Natural killer cell treated with Interleukin-12 subunit alpha and Interleukin-12 subunit beta and Interleukin-15 and Interleukin-18, amount 100 ng/mL, for 72 hours (primary cell): ENCODE data around the gene TANGO6. TPM values are rescaled to one million over a fixed set of nuclear protein-coding genes. Genes with fewer than 3 reads are reported as not detected.

Experiments used
- ATAC-seq, 2 donors: fragments of 150-1000 bp; cut with Tn5 transposase in 1 of 2; sonication (Bioruptor Pico), chemical (Tn5 transposase) in 1 of 2; 2 replicates each; pipeline ENCODE4 v1.10.0; 2021
- DNase-seq: peaks from one replicate; pipeline ENCODE4 v3.0.0; 2022; ENCODE audit warnings: low spot score
- H3K27ac Mint-ChIP-seq, 2 donors: 1 replicate in 1 of 2; 2 replicates in 1 of 2; pipeline ENCODE4 v1.8.0; 2022; ENCODE audit warnings: mixed read lengths in 2 of 2, mild to moderate bottlenecking in 1 of 2, moderate library complexity in 1 of 2
- H3K27me3 Mint-ChIP-seq, 2 donors: 1 replicate in 1 of 2; 2 replicates in 1 of 2; pipeline ENCODE4 v1.8.0; 2022; ENCODE audit warnings: mixed read lengths in 2 of 2
- H3K36me3 Mint-ChIP-seq: one replicate; pipeline ENCODE4 v1.8.0; 2022; ENCODE audit warnings: mixed read lengths
- H3K4me1 Mint-ChIP-seq, 2 donors: 1 replicate in 1 of 2; 2 replicates in 1 of 2; pipeline ENCODE4 v1.8.0; 2022; ENCODE audit warnings: low read depth in 2 of 2, mixed read lengths in 2 of 2, mild to moderate bottlenecking in 1 of 2
- H3K4me3 Mint-ChIP-seq: one replicate; pipeline ENCODE4 v1.8.0; 2022; ENCODE audit warnings: mixed read lengths
- H3K9me3 Mint-ChIP-seq: 2 replicates; pipeline ENCODE4 v1.8.0; 2022; ENCODE audit warnings: mixed read lengths
- total RNA-seq, 2 donors: library from RNA; stranded (reverse); gene quantifications; one replicate each; pipeline ENCODE4 v1.2.3, GENCODE V29; 2022

Gene TANGO6
- total RNA-seq, 2 donors from 2014 or later = 26.6 to 62.3 TPM

GRCh38 chr16:69110406-69110805, 267.1 kb downstream of the TANGO6 start:
- peaks cover 4 to 18% of the 10 kb centered on the region in 2 donors for H3K27me3 Mint-ChIP-seq

GRCh38 chr16:69111216-69111875, 268.0 kb downstream of the TANGO6 start:
- no peaks in the 10 kb centered on the region for H3K36me3 Mint-ChIP-seq
- H3K27ac Mint-ChIP-seq = no peak overlapping the region
- no peak for DNase-seq
- H3K4me1 Mint-ChIP-seq = peaks cover 0 to 8% of the 10 kb centered on the region in 2 donors
- no peaks in the 10 kb centered on the region for H3K9me3 Mint-ChIP-seq
- no peak overlapping the region for H3K4me3 Mint-ChIP-seq
- H3K27me3 Mint-ChIP-seq = peaks cover 0 to 14% of the 10 kb centered on the region in 2 donors
- no peak for ATAC-seq

More at GRCh38 chr16:69110406-69110805, 267.1 kb downstream of the TANGO6 start:
- Mint-ChIP-seq H3K36me3 (no peaks in the 10 kb centered on the region), H3K27ac (no peak overlapping the region), H3K4me1 (peaks cover 4 to 13% of the 10 kb centered on the region in 2 donors), H3K9me3 (no peaks in the 10 kb centered on the region), H3K4me3 (no peak overlapping the region)
- ATAC-seq (no peak), DNase-seq (no peak)

- DNase-seq (no peak), ATAC-seq (no peak)
- Mint-ChIP-seq H3K27ac (no peak overlapping the region), H3K4me3 (no peak overlapping the region), H3K36me3 (no peaks in the 10 kb centered on the region), H3K27me3 (peaks cover 0 to 12% of the 10 kb centered on the region in 2 donors), H3K4me1 (peaks cover 0 to 7% of the 10 kb centered on the region in 2 donors), H3K9me3 (no peaks in the 10 kb centered on the region)
Observed at GRCh38 chr16:69111876-69112230, 268.5 kb downstream of the TANGO6 start.

GRCh38 chr16:69112285-69113129, 269.2 kb downstream of the TANGO6 start:
- DNase-seq (peak; percentile 68), ATAC-seq (peak; percentile 72 to 76)
- Mint-ChIP-seq H3K27ac (no peak overlapping the region), H3K4me3 (no peak overlapping the region), H3K4me1 (peaks cover 0 to 3% of the 10 kb centered on the region in 2 donors), H3K36me3 (no peaks in the 10 kb centered on the region), H3K9me3 (no peaks in the 10 kb centered on the region), H3K27me3 (peaks cover 0 to 8% of the 10 kb centered on the region in 2 donors)

- H3K27ac Mint-ChIP-seq = no peak overlapping the region
- H3K36me3 Mint-ChIP-seq = no peaks in the 10 kb centered on the region
- peaks cover 0 to 4% of the 10 kb centered on the region in 2 donors for H3K27me3 Mint-ChIP-seq
- no peaks in the 10 kb centered on the region for H3K9me3 Mint-ChIP-seq
- DNase-seq (no peak), ATAC-seq (no peak)
- peaks cover 0 to 3% of the 10 kb centered on the region in 2 donors for H3K4me1 Mint-ChIP-seq
- no peak overlapping the region for H3K4me3 Mint-ChIP-seq
Observed at GRCh38 chr16:69113216-69113615, 269.9 kb downstream of the TANGO6 start.

- DNase-seq (no peak), ATAC-seq (no peak)
- no peak overlapping the region for H3K4me3 Mint-ChIP-seq
- H3K9me3 Mint-ChIP-seq = no peaks in the 10 kb centered on the region
- peaks cover 0 to 3% of the 10 kb centered on the region in 2 donors for H3K4me1 Mint-ChIP-seq
- H3K36me3 Mint-ChIP-seq = no peaks in the 10 kb centered on the region
- no peak overlapping the region for H3K27ac Mint-ChIP-seq
- H3K27me3 Mint-ChIP-seq = no peaks in the 10 kb centered on the region
Observed at GRCh38 chr16:69114346-69114975, 271.1 kb downstream of the TANGO6 start.

GRCh38 chr16:69114976-69115355, 271.6 kb downstream of the TANGO6 start:
- Mint-ChIP-seq H3K27me3 (no peaks in the 10 kb centered on the region), H3K9me3 (no peaks in the 10 kb centered on the region), H3K27ac (no peak overlapping the region), H3K36me3 (no peaks in the 10 kb centered on the region), H3K4me3 (no peak overlapping the region), H3K4me1 (peaks cover 0 to 3% of the 10 kb centered on the region in 2 donors)
- ATAC-seq (no peak), DNase-seq (no peak)

- no peaks in the 10 kb centered on the region for H3K9me3 Mint-ChIP-seq
- DNase-seq (no peak), ATAC-seq (no peak)
- no peaks in the 10 kb centered on the region for H3K27me3 Mint-ChIP-seq
- H3K4me3 Mint-ChIP-seq = no peak overlapping the region
- no peak overlapping the region for H3K27ac Mint-ChIP-seq
- H3K36me3 Mint-ChIP-seq = no peaks in the 10 kb centered on the region
- peaks cover 0 to 3% of the 10 kb centered on the region in 2 donors for H3K4me1 Mint-ChIP-seq
Observed at GRCh38 chr16:69115361-69115760, 272.0 kb downstream of the TANGO6 start.

GRCh38 chr16:69115837-69116236, 272.5 kb downstream of the TANGO6 start:
- H3K27me3 Mint-ChIP-seq = no peaks in the 10 kb centered on the region
- ATAC-seq (no peak), DNase-seq (no peak)
- no peaks in the 10 kb centered on the region for H3K9me3 Mint-ChIP-seq
- no peaks in the 10 kb centered on the region for H3K36me3 Mint-ChIP-seq
- no peak overlapping the region for H3K27ac Mint-ChIP-seq
- peaks cover 0 to 3% of the 10 kb centered on the region in 2 donors for H3K4me1 Mint-ChIP-seq
- no peak overlapping the region for H3K4me3 Mint-ChIP-seq

- Mint-ChIP-seq H3K36me3 (no peaks in the 10 kb centered on the region), H3K27ac (no peak overlapping the region)
Observed at GRCh38 chr16:69116256-69116875, 273.0 kb downstream of the TANGO6 start.

GRCh38 chr16:69116906-69117305, 273.6 kb downstream of the TANGO6 start:
- no peak overlapping the region for H3K27ac Mint-ChIP-seq
- H3K27me3 Mint-ChIP-seq = no peaks in the 10 kb centered on the region
- no peak for ATAC-seq
- DNase-seq = no peak
- no peaks in the 10 kb centered on the region for H3K9me3 Mint-ChIP-seq
- H3K4me1 Mint-ChIP-seq = peaks cover 0 to 3% of the 10 kb centered on the region in 2 donors
- H3K36me3 Mint-ChIP-seq = no peaks in the 10 kb centered on the region
- H3K4me3 Mint-ChIP-seq = no peak overlapping the region

More at GRCh38 chr16:69116256-69116875, 273.0 kb downstream of the TANGO6 start:
- no peak overlapping the region for H3K4me3 Mint-ChIP-seq
- DNase-seq (no peak), ATAC-seq (no peak)
- H3K4me1 Mint-ChIP-seq = peaks cover 0 to 3% of the 10 kb centered on the region in 2 donors
- no peaks in the 10 kb centered on the region for H3K9me3 Mint-ChIP-seq
- H3K27me3 Mint-ChIP-seq = no peaks in the 10 kb centered on the region

- DNase-seq (no peak), ATAC-seq (no peak)
- no peaks in the 10 kb centered on the region for H3K36me3 Mint-ChIP-seq
- H3K4me3 Mint-ChIP-seq = no peak overlapping the region
- H3K9me3 Mint-ChIP-seq = no peaks in the 10 kb centered on the region
- H3K4me1 Mint-ChIP-seq = no peaks in the 10 kb centered on the region
- no peak overlapping the region for H3K27ac Mint-ChIP-seq
- H3K27me3 Mint-ChIP-seq = no peaks in the 10 kb centered on the region
Observed at GRCh38 chr16:69118468-69118867, 275.1 kb downstream of the TANGO6 start.

GRCh38 chr16:69118994-69119393, 275.7 kb downstream of the TANGO6 start:
- Mint-ChIP-seq H3K4me3 (no peak overlapping the region), H3K27ac (no peak overlapping the region), H3K36me3 (no peaks in the 10 kb centered on the region), H3K9me3 (no peaks in the 10 kb centered on the region), H3K4me1 (peaks cover 0 to 2% of the 10 kb centered on the region in 2 donors), H3K27me3 (no peaks in the 10 kb centered on the region)
- no peak for DNase-seq
- ATAC-seq = no peak
